Astrocyte (in vitro differentiated cells and primary cell): ENCODE measurements around the gene CD180.

Source experiments
- EZH2 ChIP-seq: IDR thresholded peaks from 2 replicates; pipeline ENCODE4 v1.6.1; 2012; ENCODE audit warnings: mild to moderate bottlenecking, low read length, inconsistent platforms; ENCODE audit not compliant: insufficient read depth
- TF ChIP-seq, protein P1 (sequence below): IDR thresholded peaks from 2 replicates; pipeline ENCODE4 v1.5.1; 2011; ENCODE audit warnings: low read depth, mild to moderate bottlenecking, inconsistent platforms, low read length, moderate library complexity; ENCODE audit not compliant: insufficient read depth

DNA sequence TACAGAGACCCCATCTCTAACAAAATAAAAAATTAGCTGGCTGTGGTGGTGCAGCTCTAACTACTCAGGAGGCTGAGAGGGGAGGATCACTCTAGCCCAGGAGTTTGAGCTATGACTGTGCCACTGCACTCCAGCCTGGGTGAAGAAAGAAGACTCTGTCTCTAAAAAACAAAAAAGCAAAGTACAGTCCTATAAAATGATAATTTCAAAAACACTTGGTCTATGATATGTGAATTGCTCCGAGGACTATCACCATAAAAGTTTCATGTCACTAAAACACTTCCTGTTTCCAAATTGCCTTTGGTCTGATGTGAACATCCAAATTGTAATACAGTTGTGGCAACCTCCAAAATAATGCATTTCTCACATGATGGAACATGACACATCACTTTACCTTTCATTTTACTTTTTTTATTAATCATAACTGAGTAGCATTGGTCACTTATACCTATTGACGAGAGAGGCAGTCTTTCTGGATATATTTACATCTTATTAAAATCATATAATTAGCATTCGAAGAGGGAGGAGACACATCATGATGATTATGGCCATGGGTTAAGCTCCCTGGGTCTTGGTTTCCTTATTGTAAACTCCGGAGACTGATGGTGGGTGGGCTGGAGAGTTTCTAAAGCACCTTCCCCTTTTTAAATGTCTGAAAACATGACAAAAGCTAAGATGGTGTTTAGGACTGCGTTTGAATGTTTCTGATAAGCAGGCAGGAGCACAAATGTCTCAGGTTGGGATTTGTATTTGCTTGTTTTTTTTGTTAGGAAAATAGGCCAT lies 25.8 kb upstream of the CD180 start:
- TF ChIP-seq, protein P1, sequence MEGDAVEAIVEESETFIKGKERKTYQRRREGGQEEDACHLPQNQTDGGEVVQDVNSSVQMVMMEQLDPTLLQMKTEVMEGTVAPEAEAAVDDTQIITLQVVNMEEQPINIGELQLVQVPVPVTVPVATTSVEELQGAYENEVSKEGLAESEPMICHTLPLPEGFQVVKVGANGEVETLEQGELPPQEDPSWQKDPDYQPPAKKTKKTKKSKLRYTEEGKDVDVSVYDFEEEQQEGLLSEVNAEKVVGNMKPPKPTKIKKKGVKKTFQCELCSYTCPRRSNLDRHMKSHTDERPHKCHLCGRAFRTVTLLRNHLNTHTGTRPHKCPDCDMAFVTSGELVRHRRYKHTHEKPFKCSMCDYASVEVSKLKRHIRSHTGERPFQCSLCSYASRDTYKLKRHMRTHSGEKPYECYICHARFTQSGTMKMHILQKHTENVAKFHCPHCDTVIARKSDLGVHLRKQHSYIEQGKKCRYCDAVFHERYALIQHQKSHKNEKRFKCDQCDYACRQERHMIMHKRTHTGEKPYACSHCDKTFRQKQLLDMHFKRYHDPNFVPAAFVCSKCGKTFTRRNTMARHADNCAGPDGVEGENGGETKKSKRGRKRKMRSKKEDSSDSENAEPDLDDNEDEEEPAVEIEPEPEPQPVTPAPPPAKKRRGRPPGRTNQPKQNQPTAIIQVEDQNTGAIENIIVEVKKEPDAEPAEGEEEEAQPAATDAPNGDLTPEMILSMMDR, result no peak
- TF ChIP-seq EZH2, result no peak
